GM19193 (cell line): ENCODE data around the gene SPDYE2.
"Not testable (repeated sequence)": the region's sequence is repeated elsewhere in the genome, so short reads cannot be mapped to it uniquely, and the experiment has no call there.

Source experiments
- POLR2A ChIP-seq: IDR thresholded peaks from 4 replicates; pipeline ENCODE4 v1.6.1; 2011; ENCODE audit not compliant: insufficient read depth, insufficient read length; ENCODE audit errors: extremely low read depth

SPDYE2 gene

GRCh38 chr7:102550808-102551422, at the start of gene SPDYE2:
TSS of gene SPDYE2 (plus strand) at chr7:102551226. CDS start at chr7:102553256, 2,030 bp downstream.
- not testable (repeated sequence) for TF ChIP-seq POLR2A

DNA sequence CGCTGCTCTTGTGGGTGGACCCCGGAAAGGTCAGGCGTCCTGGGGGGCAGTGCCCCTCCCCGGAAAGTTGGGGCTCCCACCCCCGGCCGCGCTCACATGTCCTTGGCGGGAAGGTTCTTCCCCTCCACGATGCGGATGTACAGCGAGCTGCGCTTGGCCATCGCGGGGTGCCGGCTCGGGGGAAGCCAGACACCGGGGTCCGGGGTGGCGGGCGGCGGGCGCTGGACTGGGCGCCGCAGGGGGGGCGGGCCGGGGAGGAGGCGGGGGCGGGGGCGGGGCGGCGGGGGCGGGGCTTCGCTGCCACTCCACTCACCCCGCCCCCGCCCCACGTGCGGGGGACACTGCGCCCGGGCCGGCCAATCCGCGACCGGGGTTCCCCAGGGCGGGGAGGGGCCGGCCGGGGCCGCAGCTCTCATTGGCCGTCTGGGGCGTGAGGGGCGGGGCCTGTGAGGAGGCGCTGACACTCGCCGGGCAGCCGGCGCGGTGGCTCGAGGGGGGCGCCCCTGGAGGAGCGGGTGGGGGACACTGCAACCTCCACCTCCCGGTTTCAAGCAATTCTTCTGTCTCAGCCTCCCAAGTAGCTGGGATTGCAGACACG, 33.4 kb upstream of the SPDYE2 start, which contains the start of gene RASA4B:
TSS of gene RASA4B (minus strand) at position 228 of the 598 bp plus-strand sequence. CDS start at position 161, 67 bp downstream.
- not testable (repeated sequence) for TF ChIP-seq POLR2A

DNA sequence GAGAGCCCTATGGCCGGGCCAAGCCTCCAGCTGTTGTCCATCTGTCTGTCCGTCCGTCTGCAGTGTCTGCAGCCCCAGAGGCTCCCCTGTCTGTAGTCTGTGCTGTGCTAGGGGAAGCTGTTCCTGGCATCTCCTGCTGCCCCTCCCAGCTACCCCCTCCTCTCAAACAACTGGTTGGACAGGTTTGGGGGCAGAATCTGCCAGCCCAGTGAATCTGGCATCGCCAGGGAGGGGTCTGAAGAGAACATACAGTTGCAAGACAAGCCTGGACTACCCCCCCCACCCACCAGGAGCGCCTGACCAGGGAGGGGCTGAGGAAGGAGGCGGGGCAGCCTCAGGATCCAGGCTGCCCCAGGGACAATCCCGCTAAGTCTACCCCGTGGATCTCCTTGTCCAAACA, 7.4 kb upstream of the SPDYE2 start, which contains the start of gene UPK3BL2:
TSS of gene UPK3BL2 (minus strand) at position 101 of the 400 bp plus-strand sequence. CDS start at position 41, 60 bp downstream.
- TF ChIP-seq POLR2A = not testable (repeated sequence)

- peak; percentile 50 for TF ChIP-seq POLR2A
These were observed 21.5 kb downstream of the SPDYE2 start, which contains the start of gene POLR2J3 for GRCh38 chr7:102572261-102573239. TSS of gene POLR2J3 (minus strand) at chr7:102572583. CDS start at chr7:102572521, 62 bp downstream.
